BLaER1 (cell line): ENCODE measurements around the gene ATP6V1F.

Source experiments
- H3K27ac ChIP-seq: shearing (Covaris generic); formaldehyde crosslinking; 2 replicates; pipeline ENCODE4 v1.8.1; 2022
- H3K27me3 ChIP-seq: shearing (Covaris generic); formaldehyde crosslinking; 2 replicates; pipeline ENCODE4 v1.8.1; 2022
- H3K36me3 ChIP-seq: shearing (Covaris generic); formaldehyde crosslinking; 2 replicates; pipeline ENCODE4 v1.8.1; 2022
- H3K4me1 ChIP-seq: shearing (Covaris generic); formaldehyde crosslinking; 2 replicates; pipeline ENCODE4 v1.8.1; 2022
- H3K4me2 ChIP-seq: shearing (Covaris generic); formaldehyde crosslinking; 2 replicates; pipeline ENCODE4 v1.8.1; 2022
- H3K4me3 ChIP-seq: shearing (Covaris generic); formaldehyde crosslinking; 2 replicates; pipeline ENCODE4 v1.8.1; 2022
- H3K9ac ChIP-seq: shearing (Covaris generic); formaldehyde crosslinking; 2 replicates; pipeline ENCODE4 v1.8.1; 2022
- H3K9me3 ChIP-seq: shearing (Covaris generic); formaldehyde crosslinking; 2 replicates; pipeline ENCODE4 v1.8.1; 2022
- H4K20me1 ChIP-seq: shearing (Covaris generic); formaldehyde crosslinking; 2 replicates; pipeline ENCODE4 v1.8.1; 2022
- Cebpa-rat ChIP-seq: shearing (Covaris generic); IDR thresholded peaks from 2 replicates; pipeline ENCODE4 v1.8.1; 2022

ATP6V1F gene

GRCh38 chr7:128835790-128836641 is 26.6 kb upstream of the ATP6V1F start:
- H3K27ac ChIP-seq = no peak overlapping the region
- TF ChIP-seq Cebpa-rat = no peak
- H3K27me3 ChIP-seq = peaks cover 6% of the 10 kb centered on the region
- peaks cover 28% of the 10 kb centered on the region for H3K4me1 ChIP-seq
- H3K9ac ChIP-seq = no peak overlapping the region
- H3K9me3 ChIP-seq = no peaks in the 10 kb centered on the region
- H3K4me3 ChIP-seq = no peak overlapping the region
- no peak overlapping the region for H3K4me2 ChIP-seq
- no peaks in the 10 kb centered on the region for H3K36me3 ChIP-seq
- H4K20me1 ChIP-seq = no peaks in the 10 kb centered on the region

DNA sequence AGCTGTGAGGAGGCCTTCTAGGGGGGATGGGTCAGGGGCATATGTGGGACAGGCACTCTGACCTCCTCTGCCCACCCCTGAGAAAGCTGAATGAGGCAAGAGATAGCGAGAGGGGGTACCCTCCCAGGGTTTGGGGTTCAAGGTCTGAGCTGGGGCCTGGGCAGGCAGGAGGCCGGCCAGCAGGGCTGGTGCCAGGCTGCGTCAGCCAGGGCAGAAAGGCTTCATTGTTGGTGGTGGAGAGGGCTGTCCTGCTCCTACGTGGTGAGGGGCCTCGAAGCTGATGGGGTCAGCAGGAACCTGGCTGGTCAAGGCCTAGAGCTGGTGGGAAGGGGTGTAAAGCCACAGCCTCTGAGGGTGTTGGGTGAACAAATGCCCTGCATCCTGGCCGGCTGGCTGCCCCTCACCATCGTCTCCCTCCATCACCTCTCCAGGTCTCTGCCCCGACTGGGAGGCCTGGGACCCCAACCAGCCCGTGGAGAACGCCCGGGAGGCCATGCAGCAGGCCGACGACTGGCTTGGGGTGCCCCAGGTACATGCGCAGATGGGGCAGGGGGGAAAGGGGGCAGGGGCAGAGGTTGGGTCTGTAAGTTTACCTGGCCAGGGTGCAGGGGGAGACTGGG is 25.8 kb upstream of the ATP6V1F start:
- no peak for TF ChIP-seq Cebpa-rat
- Histone ChIP-seq H3K36me3 (no peaks in the 10 kb centered on the region), H3K27ac (no peak overlapping the region), H3K9ac (no peak overlapping the region), H4K20me1 (no peaks in the 10 kb centered on the region), H3K4me2 (no peak overlapping the region), H3K9me3 (no peaks in the 10 kb centered on the region), H3K27me3 (no peaks in the 10 kb centered on the region), H3K4me3 (no peak overlapping the region), H3K4me1 (peaks cover 20% of the 10 kb centered on the region)

- Histone ChIP-seq H3K9ac (no peak overlapping the region), H3K4me3 (no peak overlapping the region), H3K9me3 (no peaks in the 10 kb centered on the region), H4K20me1 (no peaks in the 10 kb centered on the region), H3K4me2 (no peak overlapping the region), H3K27me3 (no peaks in the 10 kb centered on the region), H3K27ac (no peak overlapping the region), H3K4me1 (peaks cover 13% of the 10 kb centered on the region), H3K36me3 (no peaks in the 10 kb centered on the region)
- no peak for TF ChIP-seq Cebpa-rat
Observed at GRCh38 chr7:128837521-128837921, 25.1 kb upstream of the ATP6V1F start.

DNA sequence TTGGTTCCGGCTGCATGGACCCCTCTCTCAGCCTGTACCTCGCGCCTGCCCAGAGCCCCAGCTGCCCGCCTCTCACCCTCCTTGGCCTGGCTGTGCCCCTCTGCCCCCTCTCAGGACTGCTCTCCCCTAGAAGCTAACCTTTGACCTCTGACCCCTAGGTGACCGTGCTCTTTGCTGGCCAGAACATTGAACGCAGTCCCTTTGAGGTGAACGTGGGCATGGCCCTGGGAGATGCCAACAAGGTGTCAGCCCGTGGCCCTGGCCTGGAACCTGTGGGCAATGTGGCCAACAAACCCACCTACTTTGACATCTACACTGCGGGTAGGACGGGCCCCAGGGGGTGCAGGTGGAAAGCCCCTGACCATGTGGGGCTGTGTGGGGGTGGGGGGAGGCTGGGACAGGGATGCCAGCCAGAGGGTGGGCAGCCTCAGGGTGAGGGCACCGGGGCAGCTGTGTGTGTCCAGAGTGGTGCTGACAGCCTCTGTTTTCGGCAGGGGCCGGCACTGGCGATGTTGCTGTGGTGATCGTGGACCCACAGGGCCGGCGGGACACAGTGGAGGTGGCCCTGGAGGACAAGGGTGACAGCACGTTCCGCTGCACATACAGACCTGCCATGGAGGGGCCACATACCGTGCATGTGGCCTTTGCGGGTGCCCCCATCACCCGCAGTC is 24.4 kb upstream of the ATP6V1F start:
- no peak overlapping the region for H3K27ac ChIP-seq
- no peaks in the 10 kb centered on the region for H3K36me3 ChIP-seq
- H4K20me1 ChIP-seq = no peaks in the 10 kb centered on the region
- no peak overlapping the region for H3K4me2 ChIP-seq
- TF ChIP-seq Cebpa-rat = no peak
- no peaks in the 10 kb centered on the region for H3K27me3 ChIP-seq
- peaks cover 6% of the 10 kb centered on the region for H3K4me1 ChIP-seq
- H3K9me3 ChIP-seq = no peaks in the 10 kb centered on the region
- H3K9ac ChIP-seq = no peak overlapping the region
- no peak overlapping the region for H3K4me3 ChIP-seq

GRCh38 chr7:128838981-128839731 is 23.5 kb upstream of the ATP6V1F start:
- Histone ChIP-seq H3K36me3 (no peaks in the 10 kb centered on the region), H3K4me3 (no peak overlapping the region), H3K4me2 (no peak overlapping the region), H3K9ac (no peak overlapping the region), H4K20me1 (no peaks in the 10 kb centered on the region), H3K27ac (no peak overlapping the region), H3K4me1 (no peaks in the 10 kb centered on the region), H3K27me3 (no peaks in the 10 kb centered on the region), H3K9me3 (no peaks in the 10 kb centered on the region)
- TF ChIP-seq Cebpa-rat = no peak

DNA sequence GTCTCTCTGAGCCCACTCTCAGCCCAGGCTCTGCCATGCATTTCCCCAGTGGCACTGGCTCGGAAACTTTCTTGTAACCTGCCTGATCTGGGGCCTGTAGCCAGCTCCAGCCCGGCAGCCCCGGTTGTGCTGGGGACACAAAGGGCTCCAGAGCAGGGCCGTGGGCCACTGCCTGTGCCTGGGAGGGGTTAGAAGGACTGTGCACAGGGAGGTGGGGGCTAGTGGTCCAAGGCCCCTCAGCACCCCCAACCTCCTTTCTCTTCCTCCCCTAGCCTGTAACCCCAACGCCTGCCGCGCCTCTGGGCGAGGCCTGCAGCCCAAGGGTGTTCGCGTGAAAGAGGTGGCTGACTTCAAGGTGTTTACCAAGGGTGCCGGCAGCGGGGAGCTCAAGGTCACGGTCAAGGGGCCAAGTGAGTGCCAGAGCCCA is 22.9 kb upstream of the ATP6V1F start:
- H3K9me3 ChIP-seq = no peaks in the 10 kb centered on the region
- H3K27me3 ChIP-seq = no peaks in the 10 kb centered on the region
- TF ChIP-seq Cebpa-rat = no peak
- H3K4me1 ChIP-seq = no peaks in the 10 kb centered on the region
- no peak overlapping the region for H3K9ac ChIP-seq
- no peak overlapping the region for H3K4me2 ChIP-seq
- H3K27ac ChIP-seq = no peak overlapping the region
- H4K20me1 ChIP-seq = no peaks in the 10 kb centered on the region
- H3K36me3 ChIP-seq = no peaks in the 10 kb centered on the region
- no peak overlapping the region for H3K4me3 ChIP-seq

DNA sequence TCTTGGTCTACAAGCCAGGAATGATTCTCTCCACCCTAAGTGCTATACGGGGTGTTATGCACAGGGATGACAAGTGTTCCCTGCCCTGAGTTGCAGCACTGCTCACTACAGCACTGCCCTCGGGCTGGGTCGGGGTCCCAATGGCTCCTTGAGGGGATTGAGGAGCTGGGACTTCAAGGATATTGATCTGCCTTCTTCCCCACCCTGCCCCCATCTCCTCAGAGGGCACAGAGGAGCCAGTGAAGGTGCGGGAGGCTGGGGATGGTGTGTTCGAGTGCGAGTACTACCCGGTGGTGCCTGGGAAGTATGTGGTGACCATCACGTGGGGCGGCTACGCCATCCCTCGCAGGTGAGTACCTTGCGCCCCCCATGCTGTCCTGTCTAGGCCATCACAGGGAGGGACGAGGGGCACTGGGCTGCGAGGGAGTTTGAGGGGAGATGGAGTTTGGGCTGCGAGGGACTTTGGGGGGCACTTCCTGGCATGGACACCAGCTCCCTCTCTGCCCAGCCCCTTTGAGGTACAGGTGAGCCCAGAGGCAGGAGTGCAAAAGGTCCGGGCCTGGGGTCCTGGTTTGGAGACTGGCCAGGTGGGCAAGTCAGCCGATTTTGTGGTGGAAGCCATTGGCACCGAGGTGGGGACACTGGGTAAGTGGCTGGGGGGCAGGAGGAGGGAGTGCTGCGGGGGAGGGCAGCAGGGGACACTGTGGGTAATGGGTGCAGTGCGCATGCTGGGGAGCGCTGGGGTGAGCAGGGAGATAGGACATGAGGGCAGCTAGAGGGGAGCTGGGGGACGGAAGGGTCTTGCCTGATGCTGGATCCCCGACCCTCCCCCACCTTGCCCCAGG is 22.1 kb upstream of the ATP6V1F start:
- Histone ChIP-seq H3K27me3 (no peaks in the 10 kb centered on the region), H3K4me2 (no peak overlapping the region), H3K27ac (no peak overlapping the region), H4K20me1 (no peaks in the 10 kb centered on the region), H3K9me3 (no peaks in the 10 kb centered on the region), H3K36me3 (no peaks in the 10 kb centered on the region), H3K4me3 (no peak overlapping the region), H3K4me1 (no peaks in the 10 kb centered on the region), H3K9ac (no peak overlapping the region)
- TF ChIP-seq Cebpa-rat = no peak

DNA sequence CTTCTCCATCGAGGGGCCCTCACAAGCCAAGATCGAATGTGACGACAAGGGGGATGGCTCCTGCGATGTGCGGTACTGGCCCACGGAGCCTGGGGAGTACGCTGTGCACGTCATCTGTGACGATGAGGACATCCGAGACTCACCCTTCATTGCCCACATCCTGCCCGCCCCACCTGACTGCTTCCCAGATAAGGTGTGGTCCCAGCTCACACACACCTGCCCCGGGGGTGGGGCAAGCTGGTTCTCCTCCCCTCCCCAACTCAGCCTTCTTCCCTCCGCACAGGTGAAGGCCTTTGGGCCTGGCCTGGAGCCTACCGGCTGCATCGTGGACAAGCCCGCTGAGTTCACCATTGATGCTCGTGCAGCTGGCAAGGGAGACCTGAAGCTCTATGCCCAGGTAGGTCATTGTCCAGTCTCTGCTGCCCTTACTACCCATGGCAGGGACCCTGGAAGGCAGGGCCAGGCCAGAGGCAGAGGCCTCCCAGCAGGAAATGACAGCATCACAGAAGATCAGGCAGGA is 21.4 kb upstream of the ATP6V1F start:
- H3K4me2 ChIP-seq = no peak overlapping the region
- H3K27me3 ChIP-seq = no peaks in the 10 kb centered on the region
- no peak overlapping the region for H3K27ac ChIP-seq
- TF ChIP-seq Cebpa-rat = no peak
- no peaks in the 10 kb centered on the region for H3K36me3 ChIP-seq
- H4K20me1 ChIP-seq = no peaks in the 10 kb centered on the region
- H3K4me3 ChIP-seq = no peak overlapping the region
- no peaks in the 10 kb centered on the region for H3K4me1 ChIP-seq
- H3K9ac ChIP-seq = no peak overlapping the region
- no peaks in the 10 kb centered on the region for H3K9me3 ChIP-seq
